HepG2 (cell line): ENCODE data around the gene LDAH. TPM values are rescaled to one million over a fixed set of nuclear protein-coding genes. Genes with fewer than 3 reads are reported as not detected.

Experiments
- BCL6 ChIP-seq: IDR thresholded peaks from 2 replicates; pipeline ENCODE4 v1.6.1; 2016; ENCODE audit warnings: missing genetic modification reagents, missing compliant biosample characterization
- DNMT1 ChIP-seq: sonication (generic); formaldehyde crosslinking; IDR thresholded peaks from 2 replicates; pipeline ENCODE4 v1.5.1; 2020; ENCODE audit warnings: mild to moderate bottlenecking, missing genetic modification reagents
- FOXA1 ChIP-seq, 2 experiments: fragments of 450-650 bp in 1 of 2; sonication (generic) in 1 of 2; formaldehyde crosslinking in 1 of 2; IDR thresholded peaks; 2 replicates each; pipeline versions ENCODE4 v1.4.0 to v1.6.1; 2016 to 2020; ENCODE audit warnings: missing genetic modification reagents in 1 of 2
- FOXO1 ChIP-seq: sonication (generic); formaldehyde crosslinking; IDR thresholded peaks from 2 replicates; pipeline ENCODE4 v1.4.0; 2020; ENCODE audit warnings: missing genetic modification reagents
- GABPA ChIP-seq, 2 experiments: IDR thresholded peaks; 2 replicates each; pipeline ENCODE4 v1.6.1; 2011 to 2016; ENCODE audit warnings: low read depth in 2 of 2, low read length in 1 of 2, missing biosample characterization in 1 of 2, missing genetic modification characterization in 1 of 2
- GTF2F1 ChIP-seq: fragments of 150-350 bp; IDR thresholded peaks from 2 replicates; pipeline ENCODE4 v1.6.1; 2014; ENCODE audit warnings: low read length
- HNF4A ChIP-seq: sonication (generic); formaldehyde crosslinking; IDR thresholded peaks from 2 replicates; pipeline ENCODE4 v1.4.0; 2020; ENCODE audit warnings: missing genetic modification reagents
- LCORL ChIP-seq, 2 experiments: fragments of 450-650 bp in 1 of 2; sonication (generic) in 1 of 2; formaldehyde crosslinking in 1 of 2; IDR thresholded peaks; 2 replicates each; pipeline versions ENCODE4 v1.5.0 to v1.6.1; 2017 to 2020; ENCODE audit warnings: antibody characterized with exemption in 1 of 2, missing genetic modification reagents in 1 of 2
- NFE2L1 ChIP-seq: sonication (generic); formaldehyde crosslinking; IDR thresholded peaks from 2 replicates; pipeline ENCODE4 v1.4.0; 2020; ENCODE audit warnings: missing genetic modification reagents, mild to moderate bottlenecking, borderline replicate concordance
- NRL ChIP-seq: sonication (generic); formaldehyde crosslinking; IDR thresholded peaks from 2 replicates; pipeline ENCODE4 v1.5.0; 2020; ENCODE audit warnings: missing genetic modification reagents, mild to moderate bottlenecking, moderate library complexity, borderline replicate concordance
- PAWR ChIP-seq: sonication (generic); formaldehyde crosslinking; IDR thresholded peaks from 2 replicates; pipeline ENCODE4 v1.4.0; 2020; ENCODE audit warnings: missing genetic modification reagents, mild to moderate bottlenecking, borderline replicate concordance
- POLR2AphosphoS5 ChIP-seq: IDR thresholded peaks from 2 replicates; pipeline ENCODE4 v1.6.1; 2012; ENCODE audit warnings: low read depth, low read length
- RBM22 ChIP-seq: fragments of 200-400 bp; formaldehyde crosslinking; optimal IDR thresholded peaks from 2 replicates; pipeline ENCODE3; 2017; ENCODE audit warnings: mild to moderate bottlenecking, low read length, moderate library complexity
- SKI ChIP-seq: fragments of 450-650 bp; IDR thresholded peaks from one replicate; pipeline ENCODE4 v1.6.1; 2018; ENCODE audit warnings: mild to moderate bottlenecking; ENCODE audit not compliant: partially characterized antibody
- SMAD1 ChIP-seq: sonication (generic); formaldehyde crosslinking; IDR thresholded peaks from 2 replicates; pipeline ENCODE4 v1.4.0; 2020; ENCODE audit warnings: missing genetic modification reagents, low read depth, mild to moderate bottlenecking, borderline replicate concordance
- SOX5 ChIP-seq: IDR thresholded peaks from 2 replicates; pipeline ENCODE4 v1.6.1; 2016; ENCODE audit warnings: borderline replicate concordance
- TEAD2 ChIP-seq: sonication (generic); formaldehyde crosslinking; IDR thresholded peaks from 2 replicates; pipeline ENCODE4 v1.9.0; 2021; ENCODE audit warnings: missing genetic modification reagents
- TMF1 ChIP-seq: sonication (generic); formaldehyde crosslinking; IDR thresholded peaks from 2 replicates; pipeline ENCODE4 v1.8.1; 2022; ENCODE audit warnings: low read depth, missing genetic modification reagents
- ZBTB2 ChIP-seq: sonication (generic); formaldehyde crosslinking; IDR thresholded peaks from 2 replicates; pipeline ENCODE4 v1.8.0; 2022; ENCODE audit warnings: low read depth, missing genetic modification reagents
- ZMYM4 ChIP-seq: sonication (generic); formaldehyde crosslinking; IDR thresholded peaks from 2 replicates; pipeline ENCODE4 v1.8.1; 2023; ENCODE audit warnings: mild to moderate bottlenecking, missing genetic modification reagents
- ZNF292 ChIP-seq: sonication (generic); formaldehyde crosslinking; IDR thresholded peaks from 2 replicates; pipeline ENCODE4 v1.8.1; 2022; ENCODE audit warnings: mild to moderate bottlenecking, low read depth, missing genetic modification reagents, borderline replicate concordance
- ZNF687 ChIP-seq: sonication (generic); formaldehyde crosslinking; IDR thresholded peaks from 2 replicates; pipeline ENCODE4 v1.5.1; 2020; ENCODE audit warnings: mild to moderate bottlenecking, missing genetic modification reagents, moderate library complexity
- polyA plus RNA-seq, 8 experiments: library from polyadenylated mRNA; depleted of rRNA in 3 of 8; stranded (reverse) in 7 of 8; unstranded in 1 of 8; fragments of >200 nt; fragmentation: Illumina TruSeq in 4 of 8; extraction: Trizol in 4 of 8; gene quantifications; 2 replicates each; pipeline versions ENCODE4 v1.2.1 to v1.2.3, GENCODE V29; 2011 to 2016; ENCODE audit warnings: low read depth in 4 of 8, missing spikeins in 1 of 8, mixed read lengths in 1 of 8; ENCODE audit not compliant: insufficient read depth in 1 of 8
- total RNA-seq, 5 experiments: library from RNA; depleted of rRNA; stranded (reverse); fragments of >200 nt; fragmentation: Illumina TruSeq; extraction: Trizol; gene quantifications; 2 replicates each; pipeline ENCODE4 v1.2.3, GENCODE V29; 2016; ENCODE audit warnings: low read depth in 1 of 5

The LDAH gene
- total and polyA plus RNA-seq, 2 of the 13 experiments (the other 11 are each of a cell fraction or from before 2014, with no cell fraction given): 28.8 to 46.2 TPM

- TF ChIP-seq ZNF292 (CRISPR knock-in tag) (peak; percentile 83; the same call in 1 of the 2 replicates), ZMYM4 (CRISPR knock-in tag) (peak; percentile 72), ZBTB2 (CRISPR knock-in tag) (0 out of 2 replicates have a peak, but pooled peaks have one; percentile 33), NRL (CRISPR knock-in tag) (0 out of 2 replicates have a peak, but pooled peaks have one; percentile 31), FOXO1 (peak; percentile 63), GTF2F1 (no peak), FOXA1 (IDR thresholded peaks at IDR 0.05) (no peak), FOXA1 (CRISPR knock-in tag; IDR thresholded peaks at IDR 0.05) (peak; percentile 35; the same call in 1 of the 2 replicates), LCORL (IDR thresholded peaks at IDR 0.05) (no peak), LCORL (CRISPR knock-in tag; IDR thresholded peaks at IDR 0.05) (0 out of 2 replicates have a peak, but pooled peaks have one; percentile 37), SOX5 (CRISPR knock-in tag) (0 out of 2 replicates have a peak, but pooled peaks have one; percentile 6), ZNF687 (CRISPR knock-in tag) (peak; percentile 41), NFE2L1 (CRISPR knock-in tag) (no peak), TEAD2 (no peak), HNF4A (peak; percentile 75), TMF1 (no peak), GABPA (IDR thresholded peaks at IDR 0.05; ENCODE audit: low read depth, low read length) (no peak), GABPA (CRISPR knock-in tag; IDR thresholded peaks at IDR 0.05; ENCODE audit: low read depth) (no peak), BCL6 (CRISPR knock-in tag) (no peak), SKI (peak; percentile 16), PAWR (CRISPR knock-in tag) (no peak), SMAD1 (CRISPR knock-in tag) (0 out of 2 replicates have a peak, but pooled peaks have one; percentile 45), POLR2AphosphoS5 (no peak), DNMT1 (CRISPR knock-in tag) (no peak), RBM22 (peak; percentile 17)
Measured at GRCh38 chr2:20803226-20803682, 19.6 kb downstream of the LDAH start (continued).
